GM18502 (cell line): Measurements from ENCODE around the gene HOXA10.

ENCODE experiments used
- ATAC-seq: cut with Tn5 transposase; IDR thresholded peaks from one replicate; pipeline ENCODE4 v1.9.1; 2021; ENCODE audit warnings: mild to moderate bottlenecking; ENCODE audit not compliant: unreplicated experiment, poor library complexity

Gene HOXA10

DNA sequence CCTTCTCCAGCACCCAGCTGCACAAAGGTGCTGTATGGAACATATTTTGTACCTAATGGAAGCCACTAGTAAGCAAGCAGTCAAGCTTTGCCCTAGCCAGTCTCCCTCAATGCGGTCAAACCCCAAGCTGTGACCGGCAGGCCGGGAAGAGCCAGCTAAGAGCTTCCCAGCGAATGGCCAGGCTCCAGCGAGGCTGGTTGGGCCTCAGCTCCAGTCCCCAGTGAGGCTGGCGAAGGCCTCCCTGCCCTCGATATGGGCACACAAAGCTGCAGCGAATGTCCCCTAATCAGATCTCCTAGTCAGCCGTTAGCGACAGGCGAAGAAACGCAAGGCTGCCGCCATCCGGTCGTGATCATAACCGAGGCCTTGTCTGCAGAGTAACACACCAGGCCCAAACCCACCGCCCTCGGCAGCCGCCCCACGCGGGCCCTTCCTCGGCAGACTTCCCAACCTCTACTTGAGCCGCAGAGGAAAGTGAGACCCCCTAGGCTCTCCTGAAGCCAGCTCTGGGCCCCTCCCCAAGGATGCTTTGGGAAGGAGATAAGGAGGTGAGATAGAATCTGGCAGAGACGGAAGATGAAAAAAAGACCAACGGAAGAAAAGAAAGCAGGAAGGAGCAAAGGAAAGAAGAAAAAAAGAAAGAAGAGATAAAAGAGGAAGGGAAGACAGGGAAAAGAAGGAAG is 5.7 kb downstream of the HOXA10 start:
- no peak for ATAC-seq

DNA sequence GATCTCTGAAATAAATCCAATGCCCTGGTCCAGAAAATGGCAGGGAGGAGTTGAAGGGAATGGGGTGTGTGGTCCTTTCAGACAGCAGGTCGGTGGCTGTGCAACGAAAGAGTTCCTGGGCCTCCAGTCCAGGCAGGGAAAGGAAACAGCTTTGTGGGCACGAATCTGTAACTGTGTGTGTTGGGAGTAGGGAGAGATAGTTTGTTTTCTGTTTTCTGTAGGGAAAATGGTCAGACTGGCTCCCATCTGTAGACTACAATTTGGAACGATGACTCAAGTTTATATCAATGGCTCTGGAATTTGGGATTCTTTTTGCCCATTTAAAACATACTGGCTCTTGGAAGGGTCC is 6.2 kb downstream of the HOXA10 start:
- ATAC-seq = no peak

DNA sequence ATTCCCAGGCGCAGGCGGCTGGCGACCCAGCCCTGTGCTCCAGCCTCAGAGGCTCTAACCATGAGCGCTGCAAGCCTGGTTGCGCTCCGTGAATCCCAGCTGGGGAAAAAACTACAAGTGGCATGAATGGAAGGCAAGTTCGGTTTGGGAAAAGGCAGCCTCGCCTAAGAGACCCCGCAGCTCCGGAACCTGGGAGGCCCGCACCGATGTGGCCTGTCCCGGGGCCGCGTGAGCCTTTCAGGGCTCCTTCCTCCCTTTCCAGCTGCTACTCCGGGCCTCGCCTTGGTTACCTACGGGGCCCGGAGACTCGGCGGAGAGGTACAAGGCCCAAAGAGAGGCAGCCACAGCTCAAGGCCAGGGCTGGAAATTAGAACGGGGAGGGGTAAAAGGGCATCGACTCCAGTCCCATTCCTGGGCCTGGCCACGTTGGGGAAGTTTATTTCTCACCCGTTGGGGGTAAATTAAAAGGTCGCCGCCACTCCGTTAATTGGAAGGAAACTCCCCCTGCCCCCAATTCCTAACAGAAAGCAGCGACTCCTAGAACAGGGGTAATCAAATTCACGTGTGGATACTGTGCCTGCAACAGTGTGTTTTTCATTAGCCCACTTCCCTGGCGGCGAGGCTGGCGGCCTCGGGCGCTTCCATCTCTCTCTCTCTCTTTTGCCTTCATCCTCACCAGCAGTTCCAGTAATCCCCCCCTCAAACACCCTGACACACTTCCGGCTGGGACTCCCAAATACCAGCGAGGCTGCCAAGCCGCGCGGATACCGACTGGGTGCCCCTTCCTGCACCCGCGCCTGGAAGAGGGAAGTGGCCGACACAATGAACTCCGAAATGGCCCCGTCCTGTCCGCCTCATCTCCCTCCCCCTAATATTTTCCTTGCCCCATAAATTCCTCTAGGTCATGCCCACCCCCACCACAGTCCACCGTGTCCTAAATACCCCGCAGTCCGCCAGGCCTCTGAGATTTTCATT is 7.3 kb downstream of the HOXA10 start:
- ATAC-seq = no peak

DNA sequence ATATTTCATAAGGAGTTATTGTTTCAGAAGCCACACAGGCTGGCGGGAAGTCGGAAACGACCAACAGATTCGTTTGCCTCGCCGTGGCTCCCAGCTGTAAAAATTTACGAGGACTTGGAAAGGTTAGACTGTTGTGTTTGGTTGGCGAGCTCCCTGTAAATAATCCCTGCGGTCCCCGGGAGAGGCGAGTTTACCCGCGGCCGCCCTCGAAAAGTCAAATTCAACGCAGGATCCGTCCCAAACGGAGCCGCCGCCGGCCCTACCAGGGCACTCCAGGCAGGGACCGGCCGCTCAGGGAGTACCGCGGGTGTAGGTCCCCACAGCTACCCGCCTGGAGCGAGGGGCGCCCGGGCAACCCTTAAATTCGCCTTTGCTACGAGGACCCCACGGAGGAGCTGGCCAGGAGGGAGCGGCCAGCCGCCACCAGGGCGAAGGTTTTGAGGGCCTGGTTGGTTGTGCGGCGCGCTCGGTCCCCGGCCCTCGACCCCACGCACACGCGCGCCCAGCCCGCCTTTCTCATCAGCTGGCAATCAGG is 8.1 kb downstream of the HOXA10 start:
- ATAC-seq = no peak

DNA sequence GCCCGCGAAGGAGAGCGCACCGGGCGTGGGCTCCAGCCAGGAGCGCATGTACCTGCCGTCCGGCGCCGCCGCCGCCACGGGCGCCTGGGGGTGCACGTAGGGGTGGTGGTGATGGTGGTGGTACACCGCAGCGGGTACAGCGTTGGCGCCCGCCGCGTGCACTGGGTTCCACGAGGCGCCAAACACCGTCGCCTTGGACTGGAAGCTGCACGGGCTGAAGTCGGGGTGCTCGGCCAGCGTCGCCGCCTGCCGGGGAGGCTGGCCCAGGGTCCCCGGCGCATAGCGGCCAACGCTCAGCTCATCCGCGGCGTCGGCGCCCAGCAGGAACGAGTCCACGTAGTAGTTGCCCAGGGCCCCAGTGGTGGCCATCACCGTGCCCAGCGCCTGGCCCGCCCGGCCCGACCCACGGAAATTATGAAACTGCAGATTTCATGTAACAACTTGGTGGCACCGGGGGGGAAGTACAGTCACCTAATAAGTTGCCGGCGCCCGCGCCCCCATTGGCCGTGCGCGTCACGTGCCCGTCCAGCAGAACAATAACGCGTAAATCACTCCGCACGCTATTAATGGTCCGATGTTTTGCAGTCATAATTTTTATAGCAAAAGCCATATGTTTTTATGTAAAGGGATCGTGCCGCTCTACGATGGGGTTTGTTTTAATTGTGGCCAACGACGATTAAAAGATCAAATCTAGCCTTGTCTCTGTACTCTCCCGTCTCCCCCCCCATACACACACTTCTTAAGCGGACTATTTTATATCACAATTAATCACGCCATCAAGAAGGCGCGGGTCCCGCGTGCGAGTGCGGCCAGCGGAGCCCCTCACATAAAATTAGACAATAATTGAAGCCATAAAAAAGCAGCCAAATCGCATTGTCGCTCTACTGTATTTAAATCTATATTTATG is 8.8 kb downstream of the HOXA10 start, which contains the start of gene HOXA9:
TSS of gene HOXA9 (minus strand) at position 449 of the 907 bp plus-strand sequence. CDS start at position 369, 80 bp downstream.
- no peak for ATAC-seq

DNA sequence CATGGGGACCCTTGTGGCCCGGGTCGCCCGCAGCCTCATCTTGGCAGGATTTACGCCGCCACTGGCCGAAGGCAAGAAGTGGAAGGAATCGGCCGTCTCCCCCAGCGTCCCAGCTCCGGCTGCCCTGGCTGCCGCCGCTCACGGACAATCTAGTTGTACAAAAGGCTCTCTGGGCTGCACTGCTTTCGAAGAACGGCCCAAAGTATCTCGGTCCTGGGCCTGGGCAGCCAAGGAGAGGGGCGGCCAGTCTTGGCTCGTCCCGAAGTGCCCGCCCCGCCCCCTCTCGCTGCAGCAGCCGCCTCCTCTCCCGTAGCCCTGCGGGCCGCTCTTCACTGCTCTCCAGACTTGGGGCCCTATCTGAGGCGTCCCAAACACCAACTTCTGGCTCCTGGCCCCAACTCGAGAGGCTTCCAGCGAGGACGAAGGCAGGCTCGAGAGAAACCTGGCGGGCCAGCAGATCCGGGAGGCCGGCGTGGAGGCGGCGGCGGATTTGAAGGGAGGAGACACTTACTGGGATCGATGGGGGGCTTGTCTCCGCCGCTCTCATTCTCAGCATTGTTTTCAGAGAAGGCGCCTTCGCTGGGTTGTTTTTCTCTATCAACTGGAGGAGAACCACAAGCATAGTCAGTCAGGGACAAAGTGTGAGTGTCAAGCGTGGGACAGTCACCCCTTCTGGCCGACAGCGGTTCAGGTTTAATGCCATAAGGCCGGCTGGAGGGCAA is 9.6 kb downstream of the HOXA10 start:
- no peak for ATAC-seq

DNA sequence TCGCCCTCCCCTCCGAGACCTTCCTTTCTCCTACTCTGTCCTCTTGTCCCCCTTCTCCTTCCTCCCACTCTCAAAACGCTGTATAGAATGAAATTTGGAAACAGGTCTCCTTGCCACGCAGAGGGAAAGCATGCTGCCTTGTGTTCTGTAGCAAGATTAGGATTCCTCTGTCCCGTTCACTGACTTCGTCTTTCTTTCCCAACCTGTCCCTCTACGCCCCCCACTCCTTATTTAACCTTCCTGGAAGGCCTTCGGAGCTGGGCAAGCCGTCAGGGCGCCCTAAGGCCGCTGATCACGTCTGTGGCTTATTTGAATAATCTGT is 10.1 kb downstream of the HOXA10 start:
- ATAC-seq = no peak

DNA sequence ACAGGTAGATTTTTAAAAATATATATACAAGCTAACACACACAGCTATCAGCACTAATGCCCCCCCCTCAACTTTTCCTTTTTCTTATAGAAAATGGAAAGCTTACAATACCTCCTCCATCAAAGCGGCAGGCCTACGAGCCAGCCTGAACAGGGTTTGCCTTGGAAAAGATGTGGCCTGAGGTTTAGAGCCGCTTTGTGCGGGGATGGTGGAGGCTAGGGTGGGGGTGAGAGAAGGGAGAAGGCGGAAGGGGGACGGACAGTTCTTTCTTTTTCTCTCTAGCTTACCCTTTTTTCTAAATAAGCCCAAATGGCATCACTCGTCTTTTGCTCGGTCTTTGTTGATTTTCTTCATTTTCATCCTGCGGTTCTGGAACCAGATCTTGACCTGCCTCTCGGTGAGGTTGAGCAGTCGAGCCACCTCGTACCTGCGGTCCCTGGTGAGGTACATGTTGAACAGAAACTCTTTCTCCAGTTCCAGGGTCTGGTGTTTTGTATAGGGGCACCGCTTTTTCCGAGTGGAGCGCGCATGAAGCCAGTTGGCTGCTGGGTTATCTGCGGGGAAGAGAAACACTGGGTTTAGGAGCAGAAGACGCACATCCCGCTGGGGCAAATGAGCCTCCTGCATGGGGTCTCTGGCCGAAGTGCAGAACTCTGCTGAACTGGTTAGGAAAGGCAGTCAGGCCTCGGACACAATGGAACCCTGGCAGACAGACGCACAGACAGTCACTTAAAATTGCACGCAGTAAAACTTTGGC is 10.7 kb downstream of the HOXA10 start:
- ATAC-seq = no peak

DNA sequence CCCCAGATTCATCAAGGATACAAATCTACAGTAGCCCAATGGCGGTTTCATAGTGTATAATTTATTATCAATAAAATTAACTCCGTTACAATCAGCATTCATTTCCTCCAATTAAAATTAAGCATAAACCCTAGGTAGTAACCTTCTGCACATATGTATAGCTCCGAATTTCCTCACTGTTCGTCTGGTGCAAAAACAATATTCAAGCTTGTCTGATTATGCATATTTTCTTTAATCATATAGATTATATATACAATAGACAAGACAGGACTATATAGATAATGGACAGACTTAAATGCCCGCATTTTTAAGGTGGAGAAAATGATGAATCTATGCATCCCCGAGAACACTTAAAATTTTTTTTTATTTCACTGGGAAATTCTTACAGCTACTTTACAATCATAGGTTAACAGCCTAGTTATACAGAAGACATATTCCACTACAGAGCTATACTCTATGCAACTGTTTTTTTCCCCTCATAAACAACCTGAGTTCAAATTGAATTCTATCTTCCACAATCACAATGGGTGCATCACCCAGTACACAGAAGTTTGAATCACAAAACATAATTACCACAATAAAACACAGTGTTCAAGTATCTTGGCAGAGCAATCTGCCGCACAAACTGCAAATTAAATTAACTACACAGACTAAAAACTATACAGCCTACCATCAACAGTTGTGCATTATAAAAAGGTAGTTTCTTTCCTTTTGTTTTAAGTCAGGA is 11.4 kb downstream of the HOXA10 start:
- no peak for ATAC-seq

DNA sequence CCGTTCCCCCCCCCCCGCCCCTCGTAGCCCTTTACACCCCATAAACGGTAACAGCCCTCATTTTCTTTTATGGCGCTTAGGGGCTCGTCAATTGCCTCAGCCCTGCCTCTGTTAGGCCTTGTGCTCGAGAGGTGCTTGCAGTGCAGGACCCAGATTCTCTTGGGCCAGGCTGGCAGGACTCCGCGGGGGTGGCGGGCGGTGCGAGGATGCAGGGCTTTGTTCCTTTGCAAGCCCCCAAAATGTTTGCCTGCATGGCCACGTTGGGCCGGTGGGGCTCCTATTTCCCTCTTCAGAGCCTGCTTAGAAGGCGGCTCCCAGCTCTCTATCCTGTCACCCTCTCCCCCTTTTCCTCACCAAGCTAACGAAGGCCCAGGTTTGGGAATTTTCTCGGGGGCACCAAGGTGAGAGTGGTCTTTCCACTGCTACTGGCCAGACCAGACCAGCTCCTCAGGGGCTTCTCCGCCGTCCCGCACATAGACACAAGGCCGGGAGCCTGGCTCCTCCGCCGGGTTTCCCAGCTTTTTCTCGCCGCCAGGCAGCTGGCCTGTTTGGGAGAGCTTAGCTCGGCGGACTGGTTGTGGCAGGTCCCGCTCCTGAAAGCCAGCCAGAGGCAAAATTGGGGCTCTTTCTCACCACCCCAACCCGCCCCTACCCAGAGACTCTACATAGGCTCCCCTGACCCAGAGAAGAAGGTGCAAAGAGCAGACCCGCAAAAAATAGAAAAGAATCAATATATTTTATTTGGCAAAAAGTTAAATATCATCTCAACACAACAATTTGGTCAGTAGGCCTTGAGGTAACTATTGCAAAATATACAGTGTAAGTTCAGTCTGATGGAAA is 12.2 kb downstream of the HOXA10 start:
- no peak for ATAC-seq

DNA sequence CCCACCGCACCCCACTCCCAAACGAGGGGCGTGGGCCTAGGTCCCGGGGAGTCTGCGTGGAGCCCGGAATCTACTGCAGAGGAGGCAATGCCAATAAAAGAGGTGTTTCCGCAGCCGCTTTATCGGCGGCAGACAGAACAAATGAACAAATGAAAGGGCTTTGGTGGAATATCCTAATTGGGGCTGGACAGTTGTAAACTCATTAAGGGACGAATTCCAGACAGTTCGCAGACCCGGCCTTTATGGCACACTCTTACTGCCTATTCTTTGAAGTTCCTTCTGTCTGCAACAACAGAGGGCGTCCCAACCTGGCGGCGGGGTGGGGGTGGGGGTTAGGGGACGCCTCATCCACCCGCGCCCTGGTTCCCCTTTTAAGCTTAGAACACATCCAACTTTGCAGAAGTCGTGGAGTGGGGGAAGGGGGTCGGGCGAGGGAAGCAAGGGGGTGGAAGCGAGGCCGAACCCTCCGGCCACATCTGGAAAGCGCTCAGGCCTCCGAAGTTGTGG is 12.9 kb downstream of the HOXA10 start:
- ATAC-seq = no peak

DNA sequence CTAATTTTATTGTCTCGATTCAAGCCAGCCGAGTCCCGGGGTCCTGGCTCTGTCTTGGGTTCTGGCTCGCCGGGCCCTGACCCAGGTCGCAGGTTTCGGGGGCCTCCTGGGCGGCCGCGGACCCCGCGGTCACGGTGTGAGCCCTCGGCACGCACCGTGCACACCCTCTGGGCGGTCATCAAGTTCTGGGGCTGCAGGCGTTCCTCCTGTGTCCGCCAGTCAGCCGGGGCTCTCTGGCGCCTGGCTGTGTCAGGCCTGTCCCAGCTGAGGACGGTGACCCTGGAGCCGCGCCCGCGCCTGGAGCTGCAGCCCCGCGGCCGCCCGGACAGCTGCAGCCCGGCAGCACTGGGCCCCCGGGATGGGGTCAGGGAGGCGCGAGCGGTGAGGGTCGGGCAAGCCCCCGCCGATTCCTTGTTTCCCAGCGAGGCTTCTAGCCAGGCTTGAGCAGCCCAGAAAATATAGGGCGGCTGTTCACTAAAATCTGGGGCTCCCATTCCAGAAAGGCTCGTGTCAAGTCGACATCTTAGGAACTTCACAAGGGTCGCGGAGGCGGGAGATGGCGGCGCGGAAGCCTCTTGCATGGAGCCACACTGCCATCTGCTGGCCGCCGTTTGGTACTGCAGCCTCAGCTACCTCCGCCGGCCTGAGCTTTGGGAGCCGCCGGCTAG is 13.4 kb downstream of the HOXA10 start:
- peak; percentile 66 for ATAC-seq

DNA sequence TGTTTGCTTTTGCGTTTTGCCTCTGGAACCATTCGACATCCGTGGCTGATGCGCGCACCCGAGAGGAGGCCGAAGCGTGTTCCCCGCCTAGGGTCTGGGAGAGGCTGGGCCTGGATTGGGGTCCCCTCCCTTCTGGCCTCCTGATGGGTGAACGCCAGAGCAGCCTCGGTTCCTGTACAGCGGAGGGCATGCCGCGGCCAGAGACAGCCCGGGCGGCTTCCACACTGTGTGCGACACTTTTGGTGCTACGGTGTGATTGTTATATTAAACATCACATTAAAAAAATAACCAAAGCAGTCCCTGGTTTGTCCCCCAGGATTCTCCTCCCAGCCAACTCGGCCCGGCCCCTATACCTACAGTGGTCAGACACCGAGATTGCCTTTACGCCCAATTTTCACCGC is 14.0 kb downstream of the HOXA10 start:
- ATAC-seq = no peak

DNA sequence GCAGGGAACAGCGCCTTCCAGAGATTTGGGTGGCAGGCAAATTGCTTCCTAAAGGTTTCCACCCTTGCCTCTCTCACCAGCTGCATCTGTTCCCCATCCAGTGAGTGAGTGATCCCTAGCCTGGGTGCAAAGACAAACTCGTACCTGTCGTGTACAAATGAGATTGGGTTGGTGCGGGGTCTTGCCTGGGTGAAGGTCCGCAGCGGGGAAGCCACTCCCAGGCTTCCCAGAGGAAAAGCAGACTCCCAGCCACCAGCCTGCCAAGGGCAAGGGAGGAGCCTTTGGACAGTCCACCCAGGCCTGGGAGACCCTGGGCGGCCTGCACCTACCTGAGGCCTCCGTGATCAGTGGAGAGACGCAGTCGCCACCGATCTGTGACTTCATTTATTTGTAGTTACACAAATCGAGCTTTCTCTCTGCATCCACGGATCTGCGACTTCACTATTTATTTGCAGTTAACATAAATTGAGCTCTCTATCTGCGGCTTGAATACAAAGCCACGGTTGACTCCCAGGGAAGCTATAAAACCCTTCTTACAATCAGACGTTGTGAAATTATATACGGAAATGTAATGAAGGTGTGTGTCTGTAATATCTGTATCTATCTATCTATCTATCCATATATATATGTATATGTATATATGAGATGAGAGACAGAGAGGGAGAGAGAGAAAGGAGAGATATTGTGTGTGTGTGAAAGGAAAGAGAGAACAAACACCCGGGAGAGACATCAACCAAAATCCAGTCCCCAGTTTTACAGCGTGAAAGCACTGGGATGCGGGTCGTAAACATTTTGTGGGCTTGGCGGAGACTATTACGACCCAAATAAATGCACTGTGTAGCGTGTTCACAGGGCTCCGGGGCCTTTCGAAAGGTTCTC is 14.6 kb downstream of the HOXA10 start:
- ATAC-seq = no peak

DNA sequence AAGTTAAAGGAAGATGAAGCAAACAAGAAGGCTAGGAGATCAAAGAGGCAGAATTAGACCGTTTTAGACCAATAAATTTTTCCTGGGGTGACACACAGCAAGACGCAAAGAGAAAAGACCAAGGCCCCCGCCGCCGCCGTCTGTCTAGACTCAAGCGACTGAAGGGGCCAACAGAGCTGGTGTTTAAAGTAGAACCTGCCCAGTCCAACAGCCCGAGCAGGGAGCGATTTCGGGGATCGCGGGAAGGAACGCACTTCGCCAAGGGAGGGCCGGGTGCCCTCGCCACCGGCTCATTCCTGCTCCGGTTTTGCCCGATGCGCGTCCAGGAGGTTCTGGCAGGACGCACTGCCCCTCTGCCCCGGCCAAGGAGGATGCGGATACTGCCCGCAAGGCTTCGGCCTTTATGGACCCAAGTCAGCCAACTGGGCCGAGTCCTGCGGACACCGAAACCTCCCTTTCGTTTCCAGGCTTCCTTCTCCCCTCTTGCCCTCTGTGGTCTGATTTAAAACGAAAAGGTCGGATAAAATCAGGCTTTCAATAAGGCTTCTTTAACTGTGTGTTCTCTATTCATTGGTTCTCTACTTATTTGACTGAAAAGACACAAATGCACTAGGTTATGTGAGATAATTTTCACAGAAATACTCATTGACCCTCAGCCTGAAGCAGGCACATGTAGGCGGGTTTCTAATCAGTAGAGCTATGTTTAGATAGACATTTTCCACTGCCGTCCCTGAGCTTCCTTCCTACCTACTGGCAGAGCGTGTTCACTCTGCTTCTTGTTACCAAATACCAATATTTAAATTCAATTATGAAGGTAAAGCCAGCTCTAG is 15.5 kb downstream of the HOXA10 start:
- no peak for ATAC-seq
